Stimulated activated memory B cell treated with anti-CD40 and anti-IgM and Interleukin-4, amounts not matched to agents 10 μg/mL and 1 μg/mL and 100 μg/mL, for 72 hours (primary cell): Measurements from ENCODE around the gene CRYL1.
"Not testable (repeated sequence)": the region's sequence is repeated elsewhere in the genome, so short reads cannot be mapped to it uniquely, and the experiment has no call there.

Experiments
- ATAC-seq: fragments of 150-1000 bp; cut with Tn5 transposase; 2 replicates; pipeline ENCODE4 v1.10.0; 2021
- H3K27ac Mint-ChIP-seq: one replicate; pipeline ENCODE4 v1.8.0; 2022; ENCODE audit warnings: mild to moderate bottlenecking, mixed read lengths
- H3K27me3 Mint-ChIP-seq: one replicate; pipeline ENCODE4 v1.8.0; 2022; ENCODE audit warnings: mixed read lengths
- H3K36me3 Mint-ChIP-seq: one replicate; pipeline ENCODE4 v1.8.0; 2022; ENCODE audit warnings: mixed read lengths
- H3K4me1 Mint-ChIP-seq: one replicate; pipeline ENCODE4 v1.8.0; 2022; ENCODE audit warnings: mixed read lengths
- H3K4me3 Mint-ChIP-seq: one replicate; pipeline ENCODE4 v1.8.0; 2022; ENCODE audit warnings: mild to moderate bottlenecking, moderate library complexity, mixed read lengths
- H3K9me3 Mint-ChIP-seq: one replicate; pipeline ENCODE4 v1.8.0; 2022; ENCODE audit warnings: mixed read lengths

Gene CRYL1

GRCh38 chr13:20434210-20434609, 91.4 kb downstream of the CRYL1 start:
- not testable (repeated sequence) for H3K4me1 Mint-ChIP-seq, H3K27me3 Mint-ChIP-seq, H3K4me3 Mint-ChIP-seq, H3K9me3 Mint-ChIP-seq, H3K27ac Mint-ChIP-seq, ATAC-seq
- H3K36me3 Mint-ChIP-seq: peaks cover 45% of the 10 kb centered on the region

DNA sequence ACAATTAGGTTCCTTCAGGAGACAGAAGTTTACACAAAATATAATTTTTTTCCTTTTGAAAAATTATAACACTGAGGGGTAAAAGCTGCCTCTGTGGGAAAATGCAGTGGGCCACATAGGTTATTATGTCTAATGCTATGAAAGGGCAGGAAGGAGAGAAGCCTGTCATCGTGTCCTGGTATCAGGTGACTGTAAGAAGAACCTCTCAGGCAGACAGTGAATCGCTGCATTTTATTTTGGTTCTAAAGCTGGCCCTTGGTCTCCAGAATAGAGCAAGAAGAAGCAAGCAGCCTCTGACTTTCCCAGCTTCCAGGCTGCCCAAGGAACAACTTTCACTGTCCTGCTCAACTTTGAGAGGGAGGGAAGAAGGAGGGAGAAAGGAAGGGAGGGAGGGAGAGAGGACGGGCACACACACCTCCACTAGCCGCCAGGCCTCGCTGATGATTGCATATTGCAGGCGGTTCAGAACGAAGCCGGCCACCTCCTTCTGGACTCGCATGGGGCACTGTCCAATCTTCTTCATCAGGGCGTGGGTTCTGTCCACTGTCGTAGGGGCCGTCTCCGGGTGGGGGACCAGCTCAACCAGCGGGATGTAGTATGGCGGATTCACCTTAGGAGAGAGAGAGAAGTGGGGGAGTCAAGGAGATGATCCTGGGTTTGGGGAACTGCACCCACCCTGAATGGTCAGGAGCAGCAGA, 93.8 kb downstream of the CRYL1 start:
- no peak for ATAC-seq
- Mint-ChIP-seq H3K9me3 (peaks cover 4% of the 10 kb centered on the region), H3K36me3 (peaks cover 37% of the 10 kb centered on the region), H3K4me1 (peaks cover 4% of the 10 kb centered on the region), H3K27me3 (no peaks in the 10 kb centered on the region), H3K27ac (no peak overlapping the region), H3K4me3 (no peak overlapping the region)

- no peak for ATAC-seq
Measured at GRCh38 chr13:20431080-20431479, 94.6 kb downstream of the CRYL1 start.

GRCh38 chr13:20430296-20430695, 95.4 kb downstream of the CRYL1 start:
- no peak for ATAC-seq
- Mint-ChIP-seq H3K4me3 (no peak overlapping the region), H3K36me3 (peaks cover 44% of the 10 kb centered on the region), H3K9me3 (peaks cover 4% of the 10 kb centered on the region), H3K4me1 (peaks cover 11% of the 10 kb centered on the region), H3K27me3 (no peaks in the 10 kb centered on the region), H3K27ac (no peak overlapping the region)

More at GRCh38 chr13:20431080-20431479, 94.6 kb downstream of the CRYL1 start:
- Mint-ChIP-seq H3K27me3 (no peaks in the 10 kb centered on the region), H3K27ac (no peak overlapping the region), H3K36me3 (peaks cover 39% of the 10 kb centered on the region), H3K4me3 (no peak overlapping the region), H3K4me1 (peaks cover 5% of the 10 kb centered on the region), H3K9me3 (peaks cover 4% of the 10 kb centered on the region)

DNA sequence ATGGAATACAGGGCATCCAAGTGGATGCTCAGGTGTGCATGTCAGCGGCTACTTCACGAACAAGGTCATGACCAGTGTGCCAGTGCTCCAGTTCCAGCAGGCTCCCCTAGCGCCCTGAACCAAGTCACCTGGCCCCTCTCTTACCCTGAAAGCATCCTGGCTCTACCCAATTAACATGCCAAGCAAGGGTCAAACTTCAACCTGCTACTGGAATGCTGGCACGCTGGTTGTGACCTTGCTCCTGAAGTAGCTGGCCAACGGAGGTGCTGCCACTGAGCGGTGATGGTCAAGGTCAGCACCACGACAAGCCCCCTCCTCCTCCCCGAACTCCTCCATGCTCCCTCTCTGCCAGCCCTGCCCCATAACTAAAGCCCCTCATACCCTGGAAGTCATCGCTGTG, 96.0 kb downstream of the CRYL1 start:
- Mint-ChIP-seq H3K36me3 (peaks cover 45% of the 10 kb centered on the region), H3K27me3 (no peaks in the 10 kb centered on the region), H3K27ac (no peak overlapping the region), H3K9me3 (peaks cover 2% of the 10 kb centered on the region), H3K4me1 (peaks cover 16% of the 10 kb centered on the region), H3K4me3 (no peak overlapping the region)
- no peak for ATAC-seq

- ATAC-seq: no peak
- H3K4me1 Mint-ChIP-seq: peaks cover 16% of the 10 kb centered on the region
- no peak overlapping the region for H3K4me3 Mint-ChIP-seq
- no peaks in the 10 kb centered on the region for H3K9me3 Mint-ChIP-seq
- H3K27ac Mint-ChIP-seq: no peak overlapping the region
- H3K36me3 Mint-ChIP-seq: peaks cover 37% of the 10 kb centered on the region
- no peaks in the 10 kb centered on the region for H3K27me3 Mint-ChIP-seq
Measured at GRCh38 chr13:20428666-20429644, 96.7 kb downstream of the CRYL1 start.

- Mint-ChIP-seq H3K36me3 (peaks cover 38% of the 10 kb centered on the region), H3K9me3 (no peaks in the 10 kb centered on the region), H3K4me1 (peaks cover 16% of the 10 kb centered on the region), H3K27ac (no peak overlapping the region), H3K4me3 (no peak overlapping the region), H3K27me3 (no peaks in the 10 kb centered on the region)
- ATAC-seq: no peak
Measured at GRCh38 chr13:20426766-20427448, 98.8 kb downstream of the CRYL1 start.

DNA sequence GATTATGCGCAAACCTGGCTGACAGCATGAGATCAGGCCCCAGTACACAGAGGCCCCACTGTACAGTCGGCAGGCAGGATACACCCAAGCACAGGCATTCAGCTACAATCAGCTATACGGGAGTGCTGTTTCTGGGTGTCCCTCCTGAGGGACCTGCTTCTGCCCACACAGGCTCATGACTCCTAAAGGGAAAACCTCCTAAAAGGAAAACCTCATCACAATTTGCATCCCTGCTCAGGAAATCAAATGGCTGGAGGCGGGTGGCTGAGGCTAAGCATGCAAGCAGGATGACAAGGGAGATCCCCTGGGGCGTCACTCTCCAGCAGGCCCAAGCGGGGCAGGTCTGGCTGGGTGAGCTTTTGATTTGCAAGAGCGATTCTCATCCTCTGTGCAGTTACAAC, 99.8 kb downstream of the CRYL1 start:
- peak; percentile 76 for ATAC-seq
- Mint-ChIP-seq H3K4me1 (peaks cover 16% of the 10 kb centered on the region), H3K27me3 (no peaks in the 10 kb centered on the region), H3K27ac (no peak overlapping the region), H3K4me3 (no peak overlapping the region), H3K36me3 (peaks cover 37% of the 10 kb centered on the region), H3K9me3 (no peaks in the 10 kb centered on the region)

GRCh38 chr13:20424949-20425348, 100.7 kb downstream of the CRYL1 start:
- Mint-ChIP-seq H3K27me3 (no peaks in the 10 kb centered on the region), H3K9me3 (no peaks in the 10 kb centered on the region), H3K27ac (no peak overlapping the region), H3K4me3 (no peak overlapping the region), H3K4me1 (peaks cover 25% of the 10 kb centered on the region), H3K36me3 (peaks cover 30% of the 10 kb centered on the region)
- ATAC-seq: no peak

GRCh38 chr13:20424559-20424852, 101.2 kb downstream of the CRYL1 start:
- Mint-ChIP-seq H3K36me3 (peaks cover 26% of the 10 kb centered on the region), H3K27me3 (no peaks in the 10 kb centered on the region), H3K9me3 (no peaks in the 10 kb centered on the region), H3K4me1 (peaks cover 29% of the 10 kb centered on the region), H3K27ac (no peak overlapping the region), H3K4me3 (no peak overlapping the region)
- ATAC-seq: no peak

DNA sequence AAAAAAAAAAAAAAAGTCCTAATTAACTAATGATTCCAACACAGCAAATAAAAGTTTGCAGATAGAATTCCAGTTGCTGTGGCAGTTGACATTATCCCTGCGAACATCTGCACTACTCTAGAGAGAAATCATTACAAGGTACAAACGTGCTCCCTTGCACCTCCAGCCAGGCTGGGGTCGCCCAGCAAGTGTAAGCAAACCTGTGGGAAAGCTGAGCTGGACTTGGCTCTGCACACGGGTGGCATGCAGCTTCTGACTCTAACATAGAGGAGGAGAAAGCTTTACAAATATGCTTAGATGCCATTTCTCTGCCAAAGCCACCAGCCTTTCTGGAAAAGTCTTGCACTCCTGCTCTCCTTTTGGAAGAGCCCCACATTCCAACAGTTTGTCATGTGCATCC, 103.3 kb downstream of the CRYL1 start:
- no peak overlapping the region for H3K4me3 Mint-ChIP-seq
- no peak overlapping the region for H3K27ac Mint-ChIP-seq
- no peaks in the 10 kb centered on the region for H3K27me3 Mint-ChIP-seq
- peaks cover 32% of the 10 kb centered on the region for H3K36me3 Mint-ChIP-seq
- H3K9me3 Mint-ChIP-seq: no peaks in the 10 kb centered on the region
- H3K4me1 Mint-ChIP-seq: peaks cover 31% of the 10 kb centered on the region
- no peak for ATAC-seq

DNA sequence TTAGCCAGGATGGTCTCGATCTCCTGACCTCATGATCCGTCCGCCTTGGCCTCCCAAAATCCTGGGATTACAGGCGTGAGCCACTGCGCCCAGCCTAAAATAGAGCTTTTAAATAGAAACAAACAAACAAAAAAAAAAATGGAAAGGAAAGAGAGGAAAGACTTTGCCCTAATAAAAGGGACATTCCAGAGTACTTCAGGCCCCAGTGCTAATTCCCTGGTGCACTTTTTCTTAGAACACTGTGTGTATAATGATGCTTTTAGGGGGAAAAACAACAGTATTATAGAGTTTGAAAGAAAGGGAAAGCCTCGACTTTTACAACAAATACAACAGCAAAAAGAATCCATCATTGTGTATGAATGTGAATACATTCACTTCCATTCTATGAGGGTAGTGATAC, 104.7 kb downstream of the CRYL1 start:
- no peaks in the 10 kb centered on the region for H3K27me3 Mint-ChIP-seq
- no peak overlapping the region for H3K27ac Mint-ChIP-seq
- H3K9me3 Mint-ChIP-seq: no peaks in the 10 kb centered on the region
- H3K4me1 Mint-ChIP-seq: peaks cover 26% of the 10 kb centered on the region
- ATAC-seq: no peak
- no peak overlapping the region for H3K4me3 Mint-ChIP-seq
- peaks cover 22% of the 10 kb centered on the region for H3K36me3 Mint-ChIP-seq

GRCh38 chr13:20418953-20419352, 106.7 kb downstream of the CRYL1 start:
- ATAC-seq: no peak
- Mint-ChIP-seq H3K27me3 (no peaks in the 10 kb centered on the region), H3K36me3 (peaks cover 13% of the 10 kb centered on the region)

GRCh38 chr13:20416223-20416745, 109.4 kb downstream of the CRYL1 start:
- Mint-ChIP-seq H3K36me3 (peaks cover 8% of the 10 kb centered on the region), H3K4me3 (no peak overlapping the region), H3K27me3 (no peaks in the 10 kb centered on the region), H3K9me3 (no peaks in the 10 kb centered on the region), H3K4me1 (peaks cover 32% of the 10 kb centered on the region), H3K27ac (no peak overlapping the region)
- no peak for ATAC-seq

More at GRCh38 chr13:20418953-20419352, 106.7 kb downstream of the CRYL1 start:
- Mint-ChIP-seq H3K4me1 (peaks cover 15% of the 10 kb centered on the region), H3K9me3 (no peaks in the 10 kb centered on the region), H3K4me3 (no peak overlapping the region), H3K27ac (no peak overlapping the region)

GRCh38 chr13:20415694-20416107, 110.0 kb downstream of the CRYL1 start:
- Mint-ChIP-seq H3K27ac (no peak overlapping the region), H3K36me3 (peaks cover 8% of the 10 kb centered on the region), H3K27me3 (no peaks in the 10 kb centered on the region), H3K9me3 (no peaks in the 10 kb centered on the region), H3K4me1 (peaks cover 32% of the 10 kb centered on the region), H3K4me3 (no peak overlapping the region)
- no peak for ATAC-seq
